Osteocyte (in vitro differentiated cells): ENCODE measurements around the gene PTP4A2. TPM values are rescaled to one million over a fixed set of nuclear protein-coding genes. Genes with fewer than 3 reads are reported as not detected.

Experiments
- DNase-seq: peaks from one replicate; pipeline ENCODE4 v3.0.0; 2021; ENCODE audit warnings: mixed read lengths; ENCODE audit not compliant: unreplicated experiment; ENCODE audit errors: extremely low spot score
- H3K27ac Mint-ChIP-seq: one replicate; pipeline ENCODE4 v1.8.0; 2021; ENCODE audit warnings: mild to moderate bottlenecking, mixed read lengths; ENCODE audit not compliant: unreplicated experiment
- H3K27me3 Mint-ChIP-seq: one replicate; pipeline ENCODE4 v1.8.0; 2021; ENCODE audit warnings: mixed read lengths; ENCODE audit not compliant: unreplicated experiment
- H3K36me3 Mint-ChIP-seq: one replicate; pipeline ENCODE4 v1.8.0; 2021; ENCODE audit warnings: mixed read lengths; ENCODE audit not compliant: unreplicated experiment
- H3K4me1 Mint-ChIP-seq: one replicate; pipeline ENCODE4 v1.8.0; 2021; ENCODE audit warnings: mixed read lengths; ENCODE audit not compliant: unreplicated experiment
- H3K4me3 Mint-ChIP-seq: one replicate; pipeline ENCODE4 v1.8.0; 2021; ENCODE audit warnings: mild to moderate bottlenecking, moderate library complexity, mixed read lengths; ENCODE audit not compliant: unreplicated experiment
- H3K9me3 Mint-ChIP-seq: one replicate; pipeline ENCODE4 v1.8.0; 2021; ENCODE audit warnings: mixed read lengths; ENCODE audit not compliant: unreplicated experiment
- CTCF ChIP-seq: fragments of 200-600 bp; sonication (generic); IDR thresholded peaks from 2 replicates; pipeline ENCODE4 v1.5.0; 2021; ENCODE audit warnings: antibody characterized with exemption, mild to moderate bottlenecking, moderate library complexity
- total RNA-seq: library from RNA; stranded (reverse); gene quantifications from 2 replicates; pipeline ENCODE4 v1.2.1, GENCODE V29; 2021

PTP4A2 gene
- total RNA-seq, 1 donor from 2014 or later = 142 TPM

GRCh38 chr1:31888291-31888690 lies 49.9 kb downstream of the PTP4A2 start:
- no peaks in the 10 kb centered on the region for H3K4me1 Mint-ChIP-seq
- no peaks in the 10 kb centered on the region for H3K36me3 Mint-ChIP-seq
- no peaks in the 10 kb centered on the region for H3K9me3 Mint-ChIP-seq
- no peaks in the 10 kb centered on the region for H3K27me3 Mint-ChIP-seq
- H3K27ac Mint-ChIP-seq = no peak overlapping the region
- no peak overlapping the region for H3K4me3 Mint-ChIP-seq
- no peak for DNase-seq
- TF ChIP-seq CTCF = no peak

GRCh38 chr1:31886866-31887265 lies 51.3 kb downstream of the PTP4A2 start:
- no peak for DNase-seq
- Mint-ChIP-seq H3K9me3 (no peaks in the 10 kb centered on the region), H3K27ac (no peak overlapping the region), H3K4me3 (no peak overlapping the region), H3K36me3 (no peaks in the 10 kb centered on the region), H3K27me3 (no peaks in the 10 kb centered on the region), H3K4me1 (no peaks in the 10 kb centered on the region)
- TF ChIP-seq CTCF = no peak

- Mint-ChIP-seq H3K9me3 (no peaks in the 10 kb centered on the region), H3K4me1 (peaks cover 4% of the 10 kb centered on the region), H3K4me3 (no peak overlapping the region), H3K27me3 (no peaks in the 10 kb centered on the region), H3K27ac (no peak overlapping the region), H3K36me3 (no peaks in the 10 kb centered on the region)
- no peak for TF ChIP-seq CTCF
- no peak for DNase-seq
Measured at GRCh38 chr1:31885851-31886250, 52.3 kb downstream of the PTP4A2 start.

GRCh38 chr1:31883357-31883942 lies 54.7 kb downstream of the PTP4A2 start:
- DNase-seq = no peak
- Mint-ChIP-seq H3K4me3 (no peak overlapping the region), H3K9me3 (no peaks in the 10 kb centered on the region)

GRCh38 chr1:31881688-31882000 lies 56.5 kb downstream of the PTP4A2 start:
- DNase-seq = no peak
- H3K9me3 Mint-ChIP-seq = no peaks in the 10 kb centered on the region
- TF ChIP-seq CTCF = no peak
- no peaks in the 10 kb centered on the region for H3K36me3 Mint-ChIP-seq
- H3K4me3 Mint-ChIP-seq = no peak overlapping the region
- H3K27ac Mint-ChIP-seq = no peak overlapping the region
- H3K4me1 Mint-ChIP-seq = peaks cover 4% of the 10 kb centered on the region
- H3K27me3 Mint-ChIP-seq = no peaks in the 10 kb centered on the region

More at GRCh38 chr1:31883357-31883942, 54.7 kb downstream of the PTP4A2 start:
- Mint-ChIP-seq H3K36me3 (no peaks in the 10 kb centered on the region), H3K27ac (no peak overlapping the region), H3K4me1 (peaks cover 4% of the 10 kb centered on the region), H3K27me3 (no peaks in the 10 kb centered on the region)
- TF ChIP-seq CTCF = no peak
